T47D (cell line): ENCODE results near the gene AQP5.

ENCODE experiments used
- DNase-seq, 2 experiments: peaks; one replicate each; pipeline versions ENCODE4 v3.0.0 to v3.0.0-alpha.2; 2011 to 2012; ENCODE audit warnings: low read depth in 1 of 2, low spot score in 1 of 2
- JUND ChIP-seq: IDR thresholded peaks from 2 replicates; pipeline ENCODE4 v1.6.1; 2012; ENCODE audit warnings: low read depth
- in situ Hi-C: cut with HindIII; loops from 2 replicates; pipeline ENCODE4 v1.10.0; 2016; ENCODE audit warnings: low sequenced_read_pairs, low pct_unique_long_range_greater_than_20kb

AQP5 gene

GRCh38 chr12:49956663-49957569 lies 4.8 kb upstream of the AQP5 start:
- no peak for DNase-seq
- TF ChIP-seq JUND: no peak
- in situ Hi-C loops: no loop called here

- in situ Hi-C loops: no loop called here
- TF ChIP-seq JUND: no peak
- DNase-seq: no peak
These were observed 4.1 kb upstream of the AQP5 start for GRCh38 chr12:49957570-49957967.

- TF ChIP-seq JUND: no peak
- DNase-seq: peak; percentile 94 to 99
- in situ Hi-C loops: no loop called here
These were observed 1.8 kb upstream of the AQP5 start for GRCh38 chr12:49959685-49960473.

- TF ChIP-seq JUND: no peak
- in situ Hi-C loops: no loop called here
- no peak for DNase-seq
These were observed 1.1 kb upstream of the AQP5 start for GRCh38 chr12:49960474-49961110.

- TF ChIP-seq JUND: no peak
- in situ Hi-C loops: no loop called here
- no peak for DNase-seq
These were observed 507 bp downstream of the AQP5 start for GRCh38 chr12:49961993-49962764.

GRCh38 chr12:49962861-49963765 lies 1.4 kb downstream of the AQP5 start:
- DNase-seq: peak; percentile 92 to 100
- in situ Hi-C loops: no loop called here
- no peak for TF ChIP-seq JUND

GRCh38 chr12:49963976-49964815 lies 2.5 kb downstream of the AQP5 start:
- no peak for DNase-seq
- in situ Hi-C loops: no loop called here
- no peak for TF ChIP-seq JUND

GRCh38 chr12:49964849-49965624 lies 3.4 kb downstream of the AQP5 start:
- in situ Hi-C loops: no loop called here
- no peak for DNase-seq
- TF ChIP-seq JUND: no peak

GRCh38 chr12:49965836-49966235 lies 4.2 kb downstream of the AQP5 start:
- no peak for TF ChIP-seq JUND
- in situ Hi-C loops: no loop called here
- no peak for DNase-seq

- TF ChIP-seq JUND: no peak
- no peak for DNase-seq
- in situ Hi-C loops: no loop called here
These were observed 4.9 kb downstream of the AQP5 start for GRCh38 chr12:49966511-49967041.
